Measurements from ENCODE around the gene GOLGA6L7. TPM values are rescaled to one million over a fixed set of nuclear protein-coding genes. Genes with fewer than 3 reads are reported as not detected.
"Not testable (repeated sequence)": the region's sequence is repeated elsewhere in the genome, so short reads cannot be mapped to it uniquely, and the experiment has no call there.

Gene GOLGA6L7, protein sequence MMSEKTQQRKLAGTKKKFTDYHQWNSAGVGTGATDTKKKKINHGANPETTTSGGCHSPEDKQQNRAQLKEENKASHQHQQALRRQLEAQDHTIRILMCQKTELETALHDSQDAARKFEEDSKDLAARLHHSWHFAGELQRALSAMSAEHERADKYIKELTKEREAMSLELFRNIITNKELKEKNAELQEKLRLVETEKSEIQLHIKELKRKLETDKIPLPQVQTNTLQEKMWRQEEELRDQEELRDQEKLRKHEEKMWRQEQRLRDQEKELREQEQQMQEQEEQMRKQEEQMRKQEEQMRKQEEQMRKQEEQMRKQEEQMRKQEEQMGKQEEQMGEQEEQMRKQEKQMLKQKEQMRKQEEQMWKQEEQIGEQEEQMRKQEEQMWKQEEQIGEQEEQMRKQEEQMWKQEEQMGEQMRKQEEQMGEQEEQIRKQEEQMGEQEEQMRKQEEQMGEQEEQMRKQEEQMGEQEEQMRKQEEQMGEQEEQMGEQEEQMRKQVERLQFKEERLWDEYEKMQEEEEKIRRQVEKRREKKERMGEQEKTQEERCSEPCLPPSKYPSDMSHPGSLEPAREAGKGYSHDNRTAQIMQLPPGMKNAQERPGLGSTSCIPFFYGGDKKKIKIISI
- polyA plus RNA-seq (2013, experiment 1 of 4) = not detected
- not detected for polyA plus RNA-seq (2013, experiment 2 of 4)
- not detected for polyA plus RNA-seq (2013, experiment 3 of 4)
- polyA plus RNA-seq (2013, experiment 4 of 4) = not detected

DNA sequence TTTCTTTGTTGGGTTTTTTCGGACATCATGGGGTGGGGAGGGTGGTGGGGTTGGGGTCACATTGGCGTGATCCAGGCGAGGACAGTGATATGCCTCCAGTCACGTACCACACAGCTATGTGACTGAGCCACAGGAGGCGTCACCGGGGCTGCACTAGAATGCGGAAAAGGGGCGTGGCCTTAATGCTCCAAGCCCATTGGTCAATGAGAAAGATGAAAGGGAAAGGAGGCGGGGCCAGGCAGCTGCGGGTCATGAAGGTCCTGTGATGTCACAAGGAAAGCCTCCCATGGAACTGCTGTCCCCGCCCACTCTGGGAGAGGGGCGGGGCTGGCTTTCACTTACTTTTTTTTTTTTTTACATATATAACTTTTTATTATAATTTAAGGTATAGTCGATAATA, at the start of gene GOLGA6L7:
GOLGA6L7 (minus strand) TSS at position 124 of the 400 bp plus-strand sequence; CDS start at position 29, 95 bp downstream.
- not testable (repeated sequence) for H3K4me3 ChIP-seq (ENCODE audit: insufficient read depth, low read depth, low read length); H3K9me3 ChIP-seq (ENCODE audit: control insufficient read depth, low read length); H3K4me1 ChIP-seq (ENCODE audit: control insufficient read depth, insufficient read depth, low read length); H3K27me3 ChIP-seq (ENCODE audit: control insufficient read depth, insufficient read depth, low read length, poor library complexity, severe bottlenecking); H3K27ac ChIP-seq (ENCODE audit: insufficient read depth, low read depth, low read length, poor library complexity, severe bottlenecking); H3K36me3 ChIP-seq (ENCODE audit: control insufficient read depth, insufficient read depth, low read length)
- 94 to 96% methylated on average over 12 of the region's 13 CpGs for WGBS, 2 experiments

DNA sequence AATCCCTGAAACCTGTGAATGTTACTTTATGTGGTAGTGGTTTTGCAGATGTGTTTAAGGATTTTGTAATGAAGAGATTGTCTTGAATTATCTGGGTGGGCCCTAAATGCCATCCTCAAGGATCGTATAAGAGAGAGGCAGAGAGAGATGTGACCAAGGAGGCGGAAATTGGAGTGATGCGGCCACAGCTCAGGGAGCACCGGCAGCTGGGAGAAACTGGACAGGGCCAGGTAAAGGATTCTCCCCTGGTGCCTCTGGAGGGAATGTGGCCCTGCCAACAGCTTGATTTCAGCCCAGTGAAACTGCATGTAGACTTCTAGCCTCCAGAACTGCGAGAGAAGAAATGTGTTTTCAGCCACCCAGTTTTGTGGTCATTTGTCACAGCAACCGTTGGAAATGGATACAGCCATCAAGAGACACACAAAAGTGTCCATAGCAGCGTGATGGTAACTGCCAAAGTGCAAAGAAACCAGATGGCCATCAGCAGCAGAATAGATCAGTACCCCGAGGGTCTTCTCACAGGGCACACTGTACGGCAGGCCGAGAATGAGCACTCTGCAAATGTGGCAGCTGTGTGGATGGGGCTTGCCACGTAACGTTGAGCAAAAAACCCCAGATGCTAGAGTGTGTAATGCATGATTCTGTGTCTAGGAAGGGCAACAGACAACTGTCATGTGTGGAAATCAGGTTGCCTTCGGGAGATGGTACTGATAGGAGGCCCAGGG, 49.6 kb upstream of the GOLGA6L7 start:
- 94 to 96% methylated on average over 13 of the region's 13 CpGs for WGBS, 2 experiments

DNA sequence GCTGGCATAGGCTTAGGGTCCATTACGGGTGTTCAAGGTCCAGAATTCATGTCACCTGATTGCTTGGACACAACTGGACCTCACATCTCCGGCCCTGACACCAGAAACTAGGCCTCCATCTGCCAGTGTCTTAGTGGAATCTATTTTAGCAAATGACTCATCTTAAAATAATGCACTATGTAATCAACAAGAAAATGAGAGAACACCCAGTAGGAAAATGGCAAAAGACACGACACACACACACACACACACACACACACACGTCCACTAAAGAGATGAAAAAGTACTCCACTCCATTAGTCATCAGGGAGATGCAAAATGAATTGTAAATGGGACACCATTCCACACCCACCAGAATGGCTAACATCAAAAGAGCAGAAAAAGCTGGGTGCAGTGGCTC, 48.5 kb upstream of the GOLGA6L7 start:
- H3K27me3 ChIP-seq (ENCODE audit: control insufficient read depth, insufficient read depth, low read length, poor library complexity, severe bottlenecking) = no peaks in the 10 kb centered on the region
- no peaks in the 10 kb centered on the region for H3K9me3 ChIP-seq (ENCODE audit: control insufficient read depth, low read length)
- no peaks in the 10 kb centered on the region for H3K4me1 ChIP-seq (ENCODE audit: control insufficient read depth, insufficient read depth, low read length)
- 90 to 95% methylated on average over 4 of the region's 4 CpGs for WGBS, 2 experiments
- no peaks in the 10 kb centered on the region for H3K36me3 ChIP-seq (ENCODE audit: control insufficient read depth, insufficient read depth, low read length)
- H3K27ac ChIP-seq (ENCODE audit: insufficient read depth, low read depth, low read length, poor library complexity, severe bottlenecking) = no peak overlapping the region
- no peak overlapping the region for H3K4me3 ChIP-seq (ENCODE audit: insufficient read depth, low read depth, low read length)

More for the DNA sequence above, 49.6 kb upstream of the GOLGA6L7 start:
- Histone ChIP-seq H3K4me1 (ENCODE audit: control insufficient read depth, insufficient read depth, low read length) (no peaks in the 10 kb centered on the region), H3K4me3 (ENCODE audit: insufficient read depth, low read depth, low read length) (no peak overlapping the region), H3K27me3 (ENCODE audit: control insufficient read depth, insufficient read depth, low read length, poor library complexity, severe bottlenecking) (no peaks in the 10 kb centered on the region), H3K9me3 (ENCODE audit: control insufficient read depth, low read length) (no peaks in the 10 kb centered on the region), H3K36me3 (ENCODE audit: control insufficient read depth, insufficient read depth, low read length) (no peaks in the 10 kb centered on the region), H3K27ac (ENCODE audit: insufficient read depth, low read depth, low read length, poor library complexity, severe bottlenecking) (no peak overlapping the region)

DNA sequence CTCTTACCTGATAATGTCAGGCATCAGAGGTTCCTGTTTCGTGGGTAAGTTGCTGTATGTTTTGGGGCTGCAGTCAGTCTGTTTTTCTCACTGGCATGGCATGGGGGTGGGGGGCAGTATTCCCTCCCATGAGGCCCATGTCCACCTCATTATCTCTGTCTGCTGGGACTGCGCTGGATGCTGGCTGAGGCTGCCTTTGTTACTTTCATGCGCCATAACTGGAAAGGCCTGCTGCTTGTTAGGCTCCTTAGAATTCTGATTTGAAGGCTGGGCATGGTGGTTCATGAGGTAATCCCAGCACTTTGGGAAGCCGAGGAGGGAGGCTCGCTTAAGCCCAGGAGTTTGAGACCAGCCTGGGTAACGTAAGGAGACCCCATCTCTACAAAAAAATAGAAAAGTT, 47.1 kb upstream of the GOLGA6L7 start:
- Histone ChIP-seq H3K27ac (ENCODE audit: insufficient read depth, low read depth, low read length, poor library complexity, severe bottlenecking) (no peak overlapping the region), H3K27me3 (ENCODE audit: control insufficient read depth, insufficient read depth, low read length, poor library complexity, severe bottlenecking) (no peaks in the 10 kb centered on the region), H3K36me3 (ENCODE audit: control insufficient read depth, insufficient read depth, low read length) (no peaks in the 10 kb centered on the region), H3K4me1 (ENCODE audit: control insufficient read depth, insufficient read depth, low read length) (no peaks in the 10 kb centered on the region), H3K9me3 (ENCODE audit: control insufficient read depth, low read length) (no peaks in the 10 kb centered on the region), H3K4me3 (ENCODE audit: insufficient read depth, low read depth, low read length) (no peak overlapping the region)
- WGBS, 2 experiments = 93 to 96% methylated on average over 6 of the region's 6 CpGs

DNA sequence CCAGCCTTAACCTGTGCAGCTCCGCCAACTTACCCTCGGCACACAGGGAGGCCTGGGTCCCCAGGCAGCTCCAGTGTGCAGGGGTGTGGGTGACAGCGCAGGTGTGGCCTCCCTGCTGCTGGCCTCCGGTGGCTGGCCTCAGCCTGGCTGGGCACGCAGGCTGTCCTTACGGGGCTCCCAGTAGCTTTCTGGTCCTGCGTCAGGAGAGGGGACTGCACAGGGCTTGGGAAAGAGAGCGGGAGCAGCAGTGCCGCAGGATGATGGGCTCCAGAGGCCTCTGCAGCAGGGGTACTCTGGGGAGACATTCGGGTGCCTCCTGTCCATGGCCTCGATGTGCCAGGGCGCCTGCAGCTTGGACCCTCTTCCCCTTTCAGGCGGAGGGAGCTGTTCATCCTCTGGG, 46.7 kb upstream of the GOLGA6L7 start:
- H3K4me1 ChIP-seq (ENCODE audit: control insufficient read depth, insufficient read depth, low read length) = no peaks in the 10 kb centered on the region
- no peak overlapping the region for H3K27ac ChIP-seq (ENCODE audit: insufficient read depth, low read depth, low read length, poor library complexity, severe bottlenecking)
- 91 to 93% methylated on average over 13 of the region's 13 CpGs for WGBS, 2 experiments
- H3K27me3 ChIP-seq (ENCODE audit: control insufficient read depth, insufficient read depth, low read length, poor library complexity, severe bottlenecking) = no peaks in the 10 kb centered on the region
- no peaks in the 10 kb centered on the region for H3K36me3 ChIP-seq (ENCODE audit: control insufficient read depth, insufficient read depth, low read length)
- H3K9me3 ChIP-seq (ENCODE audit: control insufficient read depth, low read length) = no peaks in the 10 kb centered on the region
- no peak overlapping the region for H3K4me3 ChIP-seq (ENCODE audit: insufficient read depth, low read depth, low read length)

DNA sequence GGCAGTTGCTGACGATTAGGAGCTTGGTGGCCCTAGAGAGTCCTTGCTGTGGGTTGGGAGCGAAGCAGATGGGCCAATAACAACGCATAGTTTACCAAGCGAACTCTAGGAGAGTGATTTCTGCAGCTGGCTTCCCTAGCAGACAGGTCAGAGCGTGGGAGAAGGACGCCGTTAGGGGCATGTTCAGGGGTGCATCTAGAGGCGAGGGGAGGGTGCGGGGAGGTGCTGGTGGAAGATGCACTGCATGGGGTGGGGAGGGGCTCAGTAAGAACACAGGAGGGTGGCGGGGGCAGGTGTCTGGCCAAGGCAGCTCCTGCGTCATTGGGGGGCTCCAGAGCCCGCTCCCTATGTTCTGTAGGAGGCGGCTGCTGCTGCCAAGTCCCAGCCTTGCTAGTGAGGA, 46.2 kb upstream of the GOLGA6L7 start:
- Histone ChIP-seq H3K9me3 (ENCODE audit: control insufficient read depth, low read length) (no peaks in the 10 kb centered on the region), H3K27ac (ENCODE audit: insufficient read depth, low read depth, low read length, poor library complexity, severe bottlenecking) (no peak overlapping the region), H3K4me1 (ENCODE audit: control insufficient read depth, insufficient read depth, low read length) (no peaks in the 10 kb centered on the region), H3K4me3 (ENCODE audit: insufficient read depth, low read depth, low read length) (no peak overlapping the region), H3K36me3 (ENCODE audit: control insufficient read depth, insufficient read depth, low read length) (no peaks in the 10 kb centered on the region), H3K27me3 (ENCODE audit: control insufficient read depth, insufficient read depth, low read length, poor library complexity, severe bottlenecking) (no peaks in the 10 kb centered on the region)
- WGBS, 2 experiments = 89 to 90% methylated on average over 13 of the region's 13 CpGs

DNA sequence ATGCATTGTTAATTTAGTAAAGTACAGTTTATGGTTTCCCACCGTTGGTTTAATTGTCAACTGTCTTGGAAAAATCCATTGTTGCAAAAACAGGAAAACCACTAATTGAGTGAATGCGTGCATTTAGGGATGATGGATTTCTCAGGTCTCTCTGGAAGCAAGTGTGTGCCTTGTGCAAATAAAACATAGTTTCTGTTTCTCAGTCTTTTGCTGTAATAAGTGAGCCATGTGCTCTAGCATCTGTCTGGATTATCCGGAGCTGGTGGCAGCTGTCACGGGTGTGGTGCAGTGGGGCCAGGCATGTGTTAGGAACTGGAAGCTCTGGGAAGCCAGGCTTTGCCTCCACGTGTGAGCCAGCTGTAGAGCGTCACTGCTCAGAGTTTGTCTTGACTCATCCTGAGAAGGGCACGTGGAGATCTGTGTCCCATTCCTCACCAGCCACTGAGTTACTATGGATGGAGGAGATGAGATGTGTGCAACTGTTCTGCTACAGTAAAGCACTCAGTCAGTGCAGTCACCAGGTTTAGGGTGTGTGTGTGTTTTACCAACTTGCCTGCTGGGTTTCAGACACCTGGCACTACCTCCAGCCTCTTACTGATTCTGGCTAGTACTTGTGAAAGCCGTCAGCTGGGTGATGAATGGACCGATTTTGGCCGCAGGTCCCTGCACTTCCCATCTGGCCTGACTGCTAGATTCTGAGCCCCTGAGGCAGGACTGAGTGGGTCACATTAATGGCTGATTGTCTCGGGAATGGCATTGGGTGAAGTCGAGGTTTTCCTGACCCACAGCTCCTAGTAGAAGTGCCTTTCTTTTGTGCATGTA, 44.6 kb upstream of the GOLGA6L7 start:
- Histone ChIP-seq H3K27ac (ENCODE audit: insufficient read depth, low read depth, low read length, poor library complexity, severe bottlenecking) (no peak overlapping the region), H3K4me1 (ENCODE audit: control insufficient read depth, insufficient read depth, low read length) (peaks cover 6% of the 10 kb centered on the region), H3K9me3 (ENCODE audit: control insufficient read depth, low read length) (no peaks in the 10 kb centered on the region), H3K36me3 (ENCODE audit: control insufficient read depth, insufficient read depth, low read length) (no peaks in the 10 kb centered on the region), H3K27me3 (ENCODE audit: control insufficient read depth, insufficient read depth, low read length, poor library complexity, severe bottlenecking) (no peaks in the 10 kb centered on the region), H3K4me3 (ENCODE audit: insufficient read depth, low read depth, low read length) (no peak overlapping the region)
- WGBS, 2 experiments = 92 to 93% methylated on average over 12 of the region's 12 CpGs

DNA sequence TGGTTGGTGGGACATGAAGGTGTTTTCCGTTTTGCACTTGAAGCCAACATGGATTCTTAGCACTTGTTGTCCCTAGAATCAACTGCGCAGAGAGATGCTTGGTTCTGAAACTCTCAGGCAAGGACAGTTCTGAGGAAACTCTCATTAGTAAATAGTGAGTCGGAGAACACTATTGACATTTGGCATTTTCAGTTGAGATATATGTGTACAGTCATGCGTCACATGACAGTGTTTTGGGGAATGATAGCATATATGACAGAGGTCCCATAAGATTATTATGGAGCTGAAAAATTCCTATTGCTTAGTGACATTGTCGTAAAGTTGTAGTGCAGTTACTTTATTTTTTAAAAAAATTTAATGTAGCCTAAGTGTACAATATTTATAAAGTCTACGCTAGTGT, 43.1 kb upstream of the GOLGA6L7 start:
- no peak overlapping the region for H3K4me3 ChIP-seq (ENCODE audit: insufficient read depth, low read depth, low read length)
- H3K4me1 ChIP-seq (ENCODE audit: control insufficient read depth, insufficient read depth, low read length) = peaks cover 20% of the 10 kb centered on the region
- H3K27ac ChIP-seq (ENCODE audit: insufficient read depth, low read depth, low read length, poor library complexity, severe bottlenecking) = no peak overlapping the region
- WGBS, 2 experiments = 96 to 97% methylated on average over 5 to 6 of the region's 6 CpGs
- H3K27me3 ChIP-seq (ENCODE audit: control insufficient read depth, insufficient read depth, low read length, poor library complexity, severe bottlenecking) = no peaks in the 10 kb centered on the region
- no peaks in the 10 kb centered on the region for H3K9me3 ChIP-seq (ENCODE audit: control insufficient read depth, low read length)
- no peaks in the 10 kb centered on the region for H3K36me3 ChIP-seq (ENCODE audit: control insufficient read depth, insufficient read depth, low read length)

DNA sequence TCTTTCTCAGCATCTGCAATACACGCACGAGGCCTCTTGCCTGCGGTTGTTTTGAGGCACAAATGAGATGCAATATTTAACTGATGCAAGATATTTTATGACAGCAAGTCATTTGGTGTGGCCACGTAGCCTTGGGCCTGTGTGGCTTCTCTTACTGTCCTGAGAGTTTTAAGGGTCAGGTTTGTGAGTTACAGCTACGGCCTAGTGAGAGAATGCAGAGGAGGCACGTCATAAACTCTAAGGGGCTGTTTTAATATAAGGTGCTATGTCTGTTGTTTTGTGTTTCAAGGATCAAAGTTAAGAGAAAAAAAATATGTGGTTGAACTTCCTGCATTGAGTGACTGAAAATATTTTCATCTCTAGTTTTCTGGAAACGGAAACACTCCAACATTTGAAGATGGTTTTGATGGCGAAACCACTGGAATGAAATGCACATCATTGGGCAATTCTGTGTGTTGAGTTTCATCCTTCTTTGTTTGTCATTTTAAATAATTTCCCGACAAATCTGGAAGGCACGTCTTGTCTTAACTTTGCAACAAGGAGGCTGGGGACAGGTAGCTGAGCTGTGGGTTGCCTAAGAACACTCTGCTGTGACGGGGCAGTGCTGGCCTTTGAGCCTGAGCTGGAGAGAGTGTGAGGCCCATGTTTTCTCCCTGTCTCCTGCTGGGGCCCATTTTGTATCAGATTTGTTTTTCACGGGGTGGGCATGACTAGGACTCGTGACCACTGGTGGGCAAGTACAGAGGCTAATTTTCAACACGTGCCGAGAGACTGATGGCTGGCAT, 42.5 kb upstream of the GOLGA6L7 start:
- Histone ChIP-seq H3K9me3 (ENCODE audit: control insufficient read depth, low read length) (no peaks in the 10 kb centered on the region), H3K4me3 (ENCODE audit: insufficient read depth, low read depth, low read length) (no peak overlapping the region), H3K27me3 (ENCODE audit: control insufficient read depth, insufficient read depth, low read length, poor library complexity, severe bottlenecking) (no peaks in the 10 kb centered on the region), H3K4me1 (ENCODE audit: control insufficient read depth, insufficient read depth, low read length) (peaks cover 20% of the 10 kb centered on the region), H3K36me3 (ENCODE audit: control insufficient read depth, insufficient read depth, low read length) (no peaks in the 10 kb centered on the region), H3K27ac (ENCODE audit: insufficient read depth, low read depth, low read length, poor library complexity, severe bottlenecking) (no peak overlapping the region)
- 90 to 92% methylated on average over 15 of the region's 15 CpGs for WGBS, 2 experiments
